AG04450 (cell line): Measurements from ENCODE around the gene IGF2BP3. TPM values are rescaled to one million over a fixed set of nuclear protein-coding genes. Genes with fewer than 3 reads are reported as not detected.

Experiments used
- CTCF ChIA-PET: fragments of 300-600, 350-600 bp; formaldehyde crosslinking; extraction: SDS; loops from one replicate; lab custom pipeline; 2022; ENCODE audit warnings: antibody characterized with exemption, inconsistent platforms; lab: Charles Lee
- POLR2A ChIA-PET: fragments of 350-600 bp; formaldehyde crosslinking; extraction: SDS; loops from one replicate; lab custom pipeline; 2021; ENCODE audit warnings: antibody characterized with exemption, inconsistent platforms; lab: Yijun Ruan, JAX
- DNase-seq: peaks from one replicate; pipeline ENCODE4 v3.0.0-alpha.2; 2011; ENCODE audit warnings: low read depth, low spot score
- H3K27ac ChIP-seq: one replicate; pipeline ENCODE4 v1.5.1; 2012; ENCODE audit warnings: low read depth, low read length, control low read depth
- H3K27me3 ChIP-seq: one replicate; pipeline ENCODE4 v1.6.0; 2012; ENCODE audit warnings: low read length; ENCODE audit not compliant: control insufficient read depth, insufficient read depth
- H3K4me3 ChIP-seq: 2 replicates; pipeline ENCODE4 v1.5.1; 2011; ENCODE audit warnings: mild to moderate bottlenecking, low read depth, low read length, control low read depth
- H3K9me3 ChIP-seq: 2 replicates; pipeline ENCODE4 v1.5.1; 2012; ENCODE audit warnings: low read length; ENCODE audit not compliant: control insufficient read depth, insufficient read depth
- CTCF ChIP-seq: IDR thresholded peaks from 2 replicates; pipeline ENCODE4 v1.5.1; 2011; ENCODE audit warnings: low read depth, low read length, control low read depth, inconsistent platforms
- polyA plus RNA-seq: library from polyadenylated mRNA; depleted of rRNA; stranded (reverse); fragments of >200 nt; gene quantifications from 2 replicates; pipeline ENCODE4 v1.2.3, GENCODE V29; 2011

The IGF2BP3 gene
- polyA plus RNA-seq, 1 experiment, result 98.2 TPM

- Histone ChIP-seq H3K27me3 (no peaks in the 10 kb centered on the region), H3K4me3 (no peak overlapping the region), H3K27ac (peak overlapping the region; percentile 59), H3K9me3 (no peaks in the 10 kb centered on the region)
- DNase-seq, result no peak
- CTCF ChIA-PET, result interaction anchor here (0.6 to 2.3 kb wide), 6 partner anchors 9 to 115 kb away, joined by 3 to 8 read pairs (median 5); no protein-coding TSS in a partner anchor
- POLR2A ChIA-PET, result interaction anchor here (0.5 to 0.6 kb wide), 2 partner anchors 9 to 13 kb away, joined by 5 to 7 read pairs; no protein-coding TSS in a partner anchor
- no peak for TF ChIP-seq CTCF
Measured at GRCh38 chr7:23431702-23432199, 38.5 kb downstream of the IGF2BP3 start.

GRCh38 chr7:23430893-23431259 lies 39.4 kb downstream of the IGF2BP3 start:
- no peak for TF ChIP-seq CTCF
- no peaks in the 10 kb centered on the region for H3K9me3 ChIP-seq
- no peak for DNase-seq
- CTCF ChIA-PET, result interaction anchor here (0.8 to 2.3 kb wide), 7 partner anchors 8 to 116 kb away, joined by 3 to 8 read pairs (median 4); no protein-coding TSS in a partner anchor
- H3K27me3 ChIP-seq, result no peaks in the 10 kb centered on the region
- no peak overlapping the region for H3K4me3 ChIP-seq
- H3K27ac ChIP-seq, result no peak overlapping the region
- POLR2A ChIA-PET, result interaction anchor here (0.5 kb wide), 1 partner anchor 10 kb away, joined by 5 read pairs; no protein-coding TSS in a partner anchor

GRCh38 chr7:23426876-23427275 lies 43.4 kb downstream of the IGF2BP3 start:
- ChIA-PET POLR2A (no interaction called here), CTCF (no interaction called here)
- Histone ChIP-seq H3K27ac (no peak overlapping the region), H3K9me3 (no peaks in the 10 kb centered on the region), H3K4me3 (no peak overlapping the region), H3K27me3 (no peaks in the 10 kb centered on the region)
- DNase-seq, result no peak
- no peak for TF ChIP-seq CTCF

GRCh38 chr7:23422909-23423308 lies 47.4 kb downstream of the IGF2BP3 start:
- no peak overlapping the region for H3K4me3 ChIP-seq
- no peaks in the 10 kb centered on the region for H3K27me3 ChIP-seq
- no peaks in the 10 kb centered on the region for H3K9me3 ChIP-seq
- no peak overlapping the region for H3K27ac ChIP-seq
- DNase-seq, result no peak
- CTCF ChIA-PET, result interaction anchor here (0.6 to 0.7 kb wide), 2 partner anchors 126 to 145 kb away, joined by 3 to 4 read pairs; no protein-coding TSS in a partner anchor
- no peak for TF ChIP-seq CTCF
- POLR2A ChIA-PET, result no interaction called here

- H3K27me3 ChIP-seq, result no peaks in the 10 kb centered on the region
- no peak overlapping the region for H3K4me3 ChIP-seq
- TF ChIP-seq CTCF, result no peak
- ChIA-PET POLR2A (no interaction called here), CTCF (no interaction called here)
- H3K9me3 ChIP-seq, result no peaks in the 10 kb centered on the region
- H3K27ac ChIP-seq, result no peak overlapping the region
- no peak for DNase-seq
Measured at GRCh38 chr7:23422384-23422783, 47.9 kb downstream of the IGF2BP3 start.
